Stimulated activated CD8-positive, alpha-beta memory T cell treated with anti-CD3 and anti-CD28 coated beads, Interleukin-4, amount 100 ng/mL, for 24 hours (primary cell): ENCODE results near the gene IL16.

Experiments used
- DNase-seq: peaks from one replicate; pipeline ENCODE4 v3.0.0-alpha.2; 2020; ENCODE audit warnings: low read depth

IL16 gene

DNA sequence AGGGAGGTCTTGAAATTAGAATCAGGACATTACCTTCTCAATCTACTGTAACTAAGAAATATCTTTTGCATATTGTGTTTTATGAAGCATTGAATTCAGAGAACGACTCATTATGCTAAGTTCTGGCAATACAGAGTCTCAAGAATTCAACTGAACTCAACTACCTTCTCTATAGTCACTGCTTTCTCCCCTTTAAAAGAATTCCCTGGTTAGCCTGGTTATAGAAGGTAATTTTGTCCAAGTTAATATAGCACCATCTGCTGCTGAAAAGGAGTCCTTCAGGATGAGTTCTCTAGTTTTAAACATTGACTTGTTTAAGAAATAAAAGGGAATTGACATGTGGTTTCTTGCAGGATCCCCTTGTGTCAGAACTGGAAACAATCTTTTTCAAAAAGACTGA, 60.2 kb downstream of the IL16 start:
- no peak for DNase-seq

GRCh38 chr15:81257435-81257834, 60.8 kb downstream of the IL16 start:
- no peak for DNase-seq

- DNase-seq, result no peak
Observed at GRCh38 chr15:81258455-81258854, 61.8 kb downstream of the IL16 start.

GRCh38 chr15:81259760-81260298, 63.1 kb downstream of the IL16 start:
- DNase-seq, result no peak

GRCh38 chr15:81261172-81261811, 64.6 kb downstream of the IL16 start:
- DNase-seq, result no peak

GRCh38 chr15:81263477-81263876, 66.8 kb downstream of the IL16 start:
- no peak for DNase-seq

DNA sequence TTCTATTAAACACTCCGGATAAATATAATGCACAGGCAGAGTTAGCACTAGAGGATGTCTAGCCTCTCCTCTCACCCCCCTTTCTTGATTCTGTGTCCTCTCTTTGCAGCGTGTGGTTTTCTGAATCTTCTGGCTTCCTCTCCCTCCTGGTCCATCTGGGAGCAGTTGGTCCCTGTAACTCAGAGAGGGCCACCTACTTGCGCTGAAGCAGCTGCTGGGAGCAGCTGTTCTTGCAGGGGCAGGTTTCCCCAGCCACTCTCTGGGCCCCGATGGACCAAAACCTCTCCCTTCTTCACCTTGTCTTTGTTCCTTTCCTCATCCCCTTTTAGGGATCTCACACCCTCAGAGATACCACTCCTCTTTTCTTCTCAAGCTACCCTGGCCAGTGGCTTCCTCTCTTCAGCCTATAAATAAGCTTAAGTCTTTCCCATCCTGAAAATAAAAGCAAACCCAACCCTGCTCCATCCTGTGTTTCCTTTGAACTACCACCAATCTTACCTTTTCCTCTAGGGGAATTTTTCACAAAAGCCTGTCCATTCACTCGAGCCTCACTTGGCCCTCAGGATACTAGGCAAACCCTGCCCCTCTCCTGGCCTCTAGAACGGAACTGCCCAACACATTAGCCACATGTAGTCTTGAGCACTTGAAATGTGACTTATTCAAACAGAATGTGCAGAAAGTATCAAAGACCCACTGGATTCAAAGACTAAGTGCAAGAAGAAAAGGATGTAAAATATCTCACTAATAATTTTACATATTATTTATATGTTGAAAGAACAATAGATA, 67.6 kb downstream of the IL16 start:
- DNase-seq, result no peak

- no peak for DNase-seq
Observed at GRCh38 chr15:81265256-81265943, 68.7 kb downstream of the IL16 start.

- peak; percentile 78 for DNase-seq
Observed at GRCh38 chr15:81265944-81266775, 69.5 kb downstream of the IL16 start.

DNA sequence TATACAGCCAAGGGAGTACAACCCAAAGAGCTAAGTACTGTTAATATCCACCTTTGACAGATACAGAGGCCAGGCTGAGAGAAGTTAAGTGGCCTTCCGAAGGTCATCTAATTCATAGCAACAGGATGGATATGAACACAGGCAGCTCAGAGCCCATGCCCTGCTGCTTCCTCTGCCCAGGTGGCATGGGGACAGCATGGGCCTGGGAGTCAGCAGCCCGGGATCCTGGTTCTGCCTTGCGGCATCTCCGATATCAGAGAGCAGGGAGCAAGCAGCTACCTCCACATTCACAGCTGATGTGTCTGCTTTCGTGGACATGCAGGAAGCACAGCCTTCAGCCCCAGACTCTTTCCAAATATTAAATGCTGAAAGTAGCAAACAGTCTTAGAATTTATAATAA, 71.7 kb downstream of the IL16 start:
- DNase-seq, result no peak

GRCh38 chr15:81268881-81269601, 72.4 kb downstream of the IL16 start:
- DNase-seq, result no peak

GRCh38 chr15:81270188-81270587, 73.5 kb downstream of the IL16 start:
- no peak for DNase-seq

DNA sequence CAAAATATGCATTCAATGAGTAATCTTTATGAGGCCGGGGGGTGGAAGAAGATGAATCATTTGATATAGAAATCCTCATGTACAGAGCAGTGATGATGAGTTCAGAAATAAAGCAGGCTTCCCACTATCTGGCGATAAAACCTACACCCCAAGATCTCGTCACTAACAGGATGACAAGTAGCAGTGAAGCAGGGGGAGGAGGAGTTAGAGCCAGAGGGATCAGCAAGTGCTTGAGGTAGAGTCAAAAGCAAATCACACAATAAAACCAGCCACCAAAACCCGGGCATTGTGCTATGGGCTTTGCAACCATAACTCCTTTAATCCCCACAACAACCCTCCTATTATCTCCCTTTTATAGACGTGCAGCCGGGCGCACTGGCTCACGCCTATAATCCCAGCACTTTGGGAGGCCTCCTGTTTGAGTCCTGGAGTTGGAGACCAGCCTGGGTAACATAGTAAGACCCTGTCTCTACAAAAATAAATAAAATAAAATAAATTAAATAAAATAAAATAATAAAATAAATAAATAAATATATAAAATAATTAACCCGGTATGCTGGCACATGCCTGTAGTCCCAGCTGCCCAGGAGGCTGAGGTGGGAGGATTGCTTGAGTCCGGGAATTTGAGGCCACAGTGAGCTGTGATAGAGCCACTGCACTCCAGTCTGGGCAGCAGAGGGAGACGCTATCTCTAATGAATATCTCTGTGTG, 74.3 kb downstream of the IL16 start:
- DNase-seq, result no peak

DNA sequence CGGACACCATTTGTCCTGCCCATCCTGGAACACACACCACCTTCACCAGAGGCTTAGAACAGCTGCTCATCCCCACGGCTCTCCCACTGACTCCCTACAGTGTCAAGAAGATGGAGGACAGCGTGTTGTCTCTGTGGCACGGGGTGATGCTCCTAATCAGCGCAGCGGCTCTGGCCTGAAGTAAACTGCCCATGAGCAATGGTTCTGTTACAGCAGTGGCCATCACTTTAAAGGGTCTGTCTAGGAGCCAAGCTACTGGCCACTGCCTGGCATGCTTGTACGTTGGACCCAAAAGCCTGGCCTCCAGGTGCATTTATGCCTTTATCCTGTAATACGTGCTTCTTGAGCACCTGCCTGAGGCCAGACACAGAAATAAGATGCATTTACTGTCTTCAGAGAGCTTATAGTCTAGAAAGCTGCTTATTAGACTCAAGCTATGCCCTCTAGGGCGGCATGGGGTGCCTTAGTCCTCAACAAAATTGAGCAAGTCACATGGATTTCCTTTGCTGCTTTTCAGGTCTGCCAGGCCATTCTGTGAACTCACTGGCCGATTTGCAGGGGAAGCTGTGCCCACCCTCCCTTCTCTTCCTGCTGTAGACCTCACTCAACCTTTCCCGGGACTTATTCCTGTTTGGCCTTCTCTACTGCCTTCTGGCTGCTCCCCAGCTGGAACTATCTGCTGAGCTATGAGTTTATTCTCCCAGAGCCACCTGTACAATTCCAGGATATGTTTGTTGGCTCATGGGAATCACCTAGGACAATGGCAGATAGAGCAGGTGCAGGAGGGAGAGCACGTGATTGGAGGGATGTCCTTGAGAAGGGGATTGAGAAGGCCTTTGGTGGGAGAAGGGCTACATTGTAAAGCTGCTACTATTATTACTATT, 75.3 kb downstream of the IL16 start:
- no peak for DNase-seq

DNA sequence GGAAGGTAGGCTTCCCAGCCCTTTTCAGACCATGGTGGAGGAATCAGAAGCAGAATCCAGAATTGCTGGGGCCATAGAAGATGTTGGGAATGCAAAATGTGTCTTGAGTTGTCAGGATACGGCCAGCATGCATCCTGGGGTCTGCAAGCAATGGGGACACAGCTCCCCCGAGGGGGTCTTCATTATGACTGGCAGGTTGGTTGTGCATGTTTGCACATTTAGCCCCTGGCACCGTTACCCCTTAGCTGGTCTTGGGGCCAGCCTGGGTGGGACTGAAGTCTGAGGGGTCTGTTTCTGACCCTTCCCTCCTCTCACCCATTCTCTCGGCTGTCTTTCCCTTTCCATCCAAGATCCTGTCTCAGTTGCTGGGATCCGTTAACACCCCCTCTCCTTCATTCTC, 76.5 kb downstream of the IL16 start:
- no peak for DNase-seq

DNA sequence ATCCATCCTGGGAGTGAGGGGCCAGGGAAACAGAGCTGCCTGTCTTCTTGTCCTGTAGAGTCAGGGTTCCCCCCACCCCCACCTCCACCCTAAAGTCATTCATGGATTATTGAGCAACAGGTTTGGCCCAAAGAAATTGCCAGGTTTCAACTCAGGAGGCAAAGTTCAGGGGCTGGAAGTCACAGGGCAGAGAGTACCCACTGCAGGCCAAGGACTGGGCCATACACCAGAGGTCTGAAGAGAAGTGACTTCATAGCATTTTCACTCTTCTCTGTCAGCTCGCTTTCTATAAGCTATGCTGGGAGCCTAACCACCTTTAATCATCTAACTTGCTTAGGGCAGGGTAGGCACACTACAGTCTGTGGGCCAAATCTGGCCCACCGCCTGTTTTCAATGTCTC, 77.2 kb downstream of the IL16 start:
- DNase-seq, result no peak

DNA sequence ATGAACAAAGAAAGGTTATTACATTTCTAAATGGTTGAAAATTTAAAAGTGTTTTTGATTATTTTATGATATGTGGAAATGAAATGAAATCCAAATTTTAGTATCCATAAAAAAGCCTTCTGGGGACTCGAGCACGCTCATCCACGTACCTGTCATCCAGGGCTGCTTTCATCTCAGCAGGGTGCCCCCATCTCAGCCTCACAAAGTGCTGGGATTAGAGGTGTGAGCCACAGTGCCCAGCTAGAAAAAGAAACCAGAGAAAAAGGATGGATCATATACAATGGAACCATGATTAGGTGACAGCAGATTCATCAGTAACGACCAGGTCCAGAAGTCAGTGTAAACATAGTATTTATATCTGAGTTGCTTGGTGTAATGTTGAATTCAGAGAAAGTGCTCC, 77.6 kb downstream of the IL16 start:
- DNase-seq, result no peak

- DNase-seq, result peak; percentile 62
Observed at GRCh38 chr15:81274931-81275707, 78.4 kb downstream of the IL16 start.
